Measurements from ENCODE around the gene DTD2.

DNA sequence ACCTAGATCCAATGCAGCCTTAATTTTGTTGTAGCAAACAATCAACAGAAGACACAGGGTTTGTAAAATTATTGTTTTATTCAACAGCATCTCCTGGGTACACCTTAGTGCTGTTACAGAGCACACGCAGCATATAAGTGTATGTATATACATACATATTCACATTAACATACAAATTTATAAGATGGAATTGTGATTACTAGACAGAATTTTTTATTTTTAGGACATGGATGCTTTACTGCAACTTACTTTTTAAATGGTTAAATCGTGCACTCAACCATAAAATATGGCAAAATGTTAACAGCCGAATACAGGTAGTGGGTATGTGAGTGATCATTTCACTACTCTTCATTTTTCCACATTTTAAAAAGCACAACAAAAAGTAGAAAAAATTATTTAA is 53.6 kb downstream of the DTD2 start:
- TF ChIP-seq, protein P1, sequence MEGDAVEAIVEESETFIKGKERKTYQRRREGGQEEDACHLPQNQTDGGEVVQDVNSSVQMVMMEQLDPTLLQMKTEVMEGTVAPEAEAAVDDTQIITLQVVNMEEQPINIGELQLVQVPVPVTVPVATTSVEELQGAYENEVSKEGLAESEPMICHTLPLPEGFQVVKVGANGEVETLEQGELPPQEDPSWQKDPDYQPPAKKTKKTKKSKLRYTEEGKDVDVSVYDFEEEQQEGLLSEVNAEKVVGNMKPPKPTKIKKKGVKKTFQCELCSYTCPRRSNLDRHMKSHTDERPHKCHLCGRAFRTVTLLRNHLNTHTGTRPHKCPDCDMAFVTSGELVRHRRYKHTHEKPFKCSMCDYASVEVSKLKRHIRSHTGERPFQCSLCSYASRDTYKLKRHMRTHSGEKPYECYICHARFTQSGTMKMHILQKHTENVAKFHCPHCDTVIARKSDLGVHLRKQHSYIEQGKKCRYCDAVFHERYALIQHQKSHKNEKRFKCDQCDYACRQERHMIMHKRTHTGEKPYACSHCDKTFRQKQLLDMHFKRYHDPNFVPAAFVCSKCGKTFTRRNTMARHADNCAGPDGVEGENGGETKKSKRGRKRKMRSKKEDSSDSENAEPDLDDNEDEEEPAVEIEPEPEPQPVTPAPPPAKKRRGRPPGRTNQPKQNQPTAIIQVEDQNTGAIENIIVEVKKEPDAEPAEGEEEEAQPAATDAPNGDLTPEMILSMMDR (IDR thresholded peaks at IDR 0.05), result no peak
- no peak for TF ChIP-seq EZH2 (IDR thresholded peaks at IDR 0.05; ENCODE audit: borderline replicate concordance, insufficient read depth, low read depth, low read length, poor library complexity, severe bottlenecking)

Measured in B cell (primary cell).